Endodermal cell (in vitro differentiated cells): ENCODE results near the gene PRR7. TPM values are rescaled to one million over a fixed set of nuclear protein-coding genes. Genes with fewer than 3 reads are reported as not detected.
A peak's percentile ranks its signal among the peaks of the same experiment; 100 is the strongest.

Source experiments
- DNase-seq: peaks from one replicate; pipeline ENCODE4 v3.0.0-alpha.2; 2017
- H3K27ac ChIP-seq: 2 replicates; pipeline ENCODE4 v1.5.1; 2013; ENCODE audit warnings: mild to moderate bottlenecking, low read depth, low read length, moderate library complexity
- H3K27me3 ChIP-seq: 2 replicates; pipeline ENCODE4 v1.6.1; 2013; ENCODE audit warnings: mild to moderate bottlenecking, low read length, moderate library complexity; ENCODE audit not compliant: insufficient read depth, control insufficient read depth, poor library complexity, severe bottlenecking
- H3K36me3 ChIP-seq: 2 replicates; pipeline ENCODE4 v1.7.0; 2013; ENCODE audit warnings: mild to moderate bottlenecking, low read length, moderate library complexity; ENCODE audit not compliant: control insufficient read depth, insufficient read depth
- H3K4me1 ChIP-seq: one replicate; pipeline ENCODE4 v1.7.0; 2013; ENCODE audit warnings: low read length; ENCODE audit not compliant: control insufficient read depth, insufficient read depth
- H3K4me3 ChIP-seq: 2 replicates; pipeline ENCODE4 v1.5.1; 2013; ENCODE audit warnings: mild to moderate bottlenecking, low read length, moderate library complexity
- H3K9ac ChIP-seq: 2 replicates; pipeline ENCODE4 v1.6.1; 2013; ENCODE audit warnings: mild to moderate bottlenecking, low read length, moderate library complexity; ENCODE audit not compliant: poor library complexity, severe bottlenecking; ENCODE audit errors: extremely low read depth
- H3K9me3 ChIP-seq: 2 replicates; pipeline ENCODE4 v1.6.1; 2013; ENCODE audit warnings: mild to moderate bottlenecking, low read length, moderate library complexity; ENCODE audit not compliant: control insufficient read depth
- H3K27ac Mint-ChIP-seq: 2 replicates; pipeline ENCODE4 v1.8.0; 2020; ENCODE audit warnings: mixed read lengths
- H3K27me3 Mint-ChIP-seq: 2 replicates; pipeline ENCODE4 v1.8.0; 2021; ENCODE audit warnings: mild to moderate bottlenecking, mixed read lengths; ENCODE audit not compliant: insufficient read depth
- H3K36me3 Mint-ChIP-seq: 2 replicates; pipeline ENCODE4 v1.8.0; 2020; ENCODE audit warnings: low read depth, mixed read lengths
- H3K4me1 Mint-ChIP-seq: 2 replicates; pipeline ENCODE4 v1.8.0; 2020; ENCODE audit warnings: mixed read lengths
- H3K4me3 Mint-ChIP-seq: 2 replicates; pipeline ENCODE4 v1.8.0; 2020; ENCODE audit warnings: mild to moderate bottlenecking, moderate library complexity, mixed read lengths
- H3K9me3 Mint-ChIP-seq: 2 replicates; pipeline ENCODE4 v1.8.0; 2020; ENCODE audit warnings: mild to moderate bottlenecking, mixed read lengths
- CTCF ChIP-seq: fragments of 200-600 bp; sonication (generic); conservative IDR thresholded peaks from 2 replicates; pipeline ENCODE4 v1.5.0; 2021; ENCODE audit warnings: antibody characterized with exemption, mild to moderate bottlenecking
- WGBS, 2 experiments: methylation state at CpG; one replicate each; pipeline versions ENCODE4 v1.1.5 to v1.1.7; 2013; ENCODE audit warnings: missing lambda C conversion rate in 2 of 2, mixed read lengths in 1 of 2; ENCODE audit not compliant: insufficient coverage in 1 of 2, insufficient read length in 1 of 2; 5-methylcytosine and 5-hydroxymethylcytosine counted together
- total RNA-seq, 2 donors: library from RNA; stranded (reverse); fragmentation: NEBNext Ultra II Directional in 1 of 2; extraction: Animal tissue kit (Norgen Biotek cat#: 25700) in 1 of 2; gene quantifications; 2 replicates in 1 of 2; 3 replicates in 1 of 2; pipeline ENCODE4 v1.2.1, GENCODE V29; 2021

The PRR7 gene
- total RNA-seq, 2 donors from 2014 or later = 4.7 to 8.0 TPM

- Histone ChIP-seq H3K27me3 (no peaks in the 10 kb centered on the region), H3K36me3 (peaks cover 9% of the 10 kb centered on the region), H3K4me1 (no peaks in the 10 kb centered on the region), H3K27ac (no peak overlapping the region), H3K4me3 (peak overlapping the region; percentile 90), H3K9ac (peak overlapping the region; percentile 91), H3K9me3 (no peaks in the 10 kb centered on the region)
- peaks cover 7% of the 10 kb centered on the region for H3K36me3 Mint-ChIP-seq
- TF ChIP-seq CTCF = no peak
- peak; percentile 45 for DNase-seq
- WGBS, 2 experiments = 90 to 96% methylated on average over 6 to 11 of the region's 11 CpGs
- peaks cover 7% of the 10 kb centered on the region for H3K27me3 Mint-ChIP-seq
- H3K4me1 Mint-ChIP-seq = peaks cover 14% of the 10 kb centered on the region
- no peak overlapping the region for H3K27ac Mint-ChIP-seq
- peak overlapping the region; percentile 74 for H3K4me3 Mint-ChIP-seq
- no peaks in the 10 kb centered on the region for H3K9me3 Mint-ChIP-seq
Observed at GRCh38 chr5:177427919-177428573, 18.6 kb upstream of the PRR7 start.

GRCh38 chr5:177428574-177429217, 17.9 kb upstream of the PRR7 start:
- Histone ChIP-seq H3K4me1 (no peaks in the 10 kb centered on the region), H3K36me3 (peaks cover 10% of the 10 kb centered on the region), H3K27me3 (no peaks in the 10 kb centered on the region), H3K9ac (no peak overlapping the region), H3K9me3 (no peaks in the 10 kb centered on the region), H3K4me3 (no peak overlapping the region), H3K27ac (no peak overlapping the region)
- DNase-seq = peak; percentile 32
- peak overlapping the region; percentile 74 for H3K4me3 Mint-ChIP-seq
- H3K27me3 Mint-ChIP-seq = peaks cover 7% of the 10 kb centered on the region
- peaks cover 10% of the 10 kb centered on the region for H3K36me3 Mint-ChIP-seq
- no peak for TF ChIP-seq CTCF
- H3K9me3 Mint-ChIP-seq = no peaks in the 10 kb centered on the region
- WGBS, 2 experiments = 91 to 98% methylated on average over 9 to 10 of the region's 10 CpGs
- H3K4me1 Mint-ChIP-seq = peaks cover 14% of the 10 kb centered on the region
- H3K27ac Mint-ChIP-seq = no peak overlapping the region

- H3K27ac Mint-ChIP-seq = no peak overlapping the region
- peak; percentile 43 for DNase-seq
- WGBS, 2 experiments = 95% methylated on average over 4 to 6 of the region's 6 CpGs
Observed at GRCh38 chr5:177429248-177430040, 17.2 kb upstream of the PRR7 start.

More at GRCh38 chr5:177429248-177430040, 17.2 kb upstream of the PRR7 start:
- H3K9ac ChIP-seq = no peak overlapping the region
- Mint-ChIP-seq H3K36me3 (peaks cover 13% of the 10 kb centered on the region), H3K27me3 (peaks cover 2% of the 10 kb centered on the region), H3K4me1 (peaks cover 14% of the 10 kb centered on the region), H3K4me3 (no peak overlapping the region), H3K9me3 (no peaks in the 10 kb centered on the region)
- H3K4me3 ChIP-seq = no peak overlapping the region
- no peaks in the 10 kb centered on the region for H3K27me3 ChIP-seq
- H3K4me1 ChIP-seq = no peaks in the 10 kb centered on the region
- no peak overlapping the region for H3K27ac ChIP-seq
- peaks cover 18% of the 10 kb centered on the region for H3K36me3 ChIP-seq
- TF ChIP-seq CTCF = no peak
- no peaks in the 10 kb centered on the region for H3K9me3 ChIP-seq
